Skeletal muscle tissue (tissue), 4 donors: ENCODE results near the gene DDX49. TPM values are rescaled to one million over a fixed set of nuclear protein-coding genes. Genes with fewer than 3 reads are reported as not detected.
A peak's percentile ranks its signal among the peaks of the same experiment; 100 is the strongest.
"Not testable (repeated sequence)": the region's sequence is repeated elsewhere in the genome, so short reads cannot be mapped to it uniquely, and the experiment has no call there.

Experiments
- H3K27ac ChIP-seq: one replicate; pipeline ENCODE4 v1.7.0; 2013; ENCODE audit warnings: mild to moderate bottlenecking, low read depth, low read length, inconsistent platforms
- H3K27me3 ChIP-seq, 3 donors: one replicate each; pipeline ENCODE4 v1.7.0; 2013; ENCODE audit warnings: low read length in 3 of 3; ENCODE audit not compliant: control insufficient read depth in 3 of 3, insufficient read depth in 3 of 3
- H3K36me3 ChIP-seq, 3 donors: one replicate each; pipeline ENCODE4 v1.7.0; 2013; ENCODE audit warnings: low read length in 3 of 3; ENCODE audit not compliant: control insufficient read depth in 3 of 3, insufficient read depth in 3 of 3
- H3K4me1 ChIP-seq, 3 donors: one replicate each; pipeline ENCODE4 v1.7.0; 2013; ENCODE audit warnings: low read length in 3 of 3, mild to moderate bottlenecking in 3 of 3; ENCODE audit not compliant: control insufficient read depth in 3 of 3, insufficient read depth in 3 of 3
- H3K4me3 ChIP-seq, 3 donors: one replicate each; pipeline ENCODE4 v1.7.0; 2013; ENCODE audit warnings: low read length in 3 of 3
- H3K9ac ChIP-seq, 3 donors: one replicate each; pipeline ENCODE4 v1.7.0; 2013; ENCODE audit warnings: low read length in 3 of 3, mild to moderate bottlenecking in 3 of 3, moderate library complexity in 2 of 3, low read depth in 1 of 3
- H3K9me3 ChIP-seq, 3 donors: one replicate each; pipeline ENCODE4 v1.7.0; 2013; ENCODE audit warnings: low read length in 3 of 3; ENCODE audit not compliant: control insufficient read depth in 3 of 3
- total RNA-seq: library from RNA; depleted of rRNA; stranded (reverse); fragments of >200 nt; gene quantifications from one replicate; pipeline ENCODE4 v1.2.3, GENCODE V29; 2014
- donor health status: Osteomylitis.

DDX49 gene
- total RNA-seq, 1 donor from 2014 or later, result 35.0 TPM

GRCh38 chr19:18910801-18911436, 8.6 kb upstream of the DDX49 start:
- Histone ChIP-seq H3K27ac (no peak overlapping the region), H3K36me3 (peaks cover 21 to 31% (median 28%) of the 10 kb centered on the region in 3 donors), H3K27me3 (no peaks in the 10 kb centered on the region), H3K9ac (no peak overlapping the region), H3K9me3 (no peaks in the 10 kb centered on the region), H3K4me3 (no peak overlapping the region), H3K4me1 (peaks cover 0 to 5% (median 0%) of the 10 kb centered on the region in 3 donors)

GRCh38 chr19:18912933-18913332, 6.6 kb upstream of the DDX49 start:
- no peaks in the 10 kb centered on the region for H3K27me3 ChIP-seq
- no peaks in the 10 kb centered on the region for H3K9me3 ChIP-seq
- H3K4me3 ChIP-seq, result no peak overlapping the region
- H3K36me3 ChIP-seq, result peaks cover 4 to 16% (median 14%) of the 10 kb centered on the region in 3 donors
- peaks cover 0 to 9% (median 3%) of the 10 kb centered on the region in 3 donors for H3K4me1 ChIP-seq
- H3K9ac ChIP-seq, result no peak overlapping the region
- H3K27ac ChIP-seq, result no peak overlapping the region

DNA sequence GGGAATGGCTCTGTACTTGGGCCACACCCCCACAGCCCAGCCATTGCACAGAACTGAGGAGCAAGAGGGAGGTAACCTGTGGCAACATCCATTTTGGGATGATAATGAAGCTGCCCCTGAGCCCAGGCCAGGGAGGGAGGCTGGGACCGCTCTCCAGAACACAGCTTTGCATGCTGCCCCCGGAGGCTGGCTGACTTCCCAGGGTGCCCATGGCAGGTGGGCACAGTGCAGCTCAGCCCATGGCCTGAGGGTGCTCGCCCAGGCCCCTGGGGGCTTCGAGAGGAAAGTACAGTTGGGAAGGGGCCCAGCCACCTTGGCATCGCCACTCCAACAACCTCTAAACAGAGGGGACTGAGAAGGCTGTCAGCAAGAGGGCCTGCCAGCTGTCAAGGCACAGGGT, 6.0 kb upstream of the DDX49 start:
- no peaks in the 10 kb centered on the region for H3K9me3 ChIP-seq
- H3K36me3 ChIP-seq, result peaks cover 4 to 15% (median 13%) of the 10 kb centered on the region in 3 donors
- H3K27ac ChIP-seq, result no peak overlapping the region
- no peak overlapping the region for H3K9ac ChIP-seq
- peaks cover 4 to 15% (median 7%) of the 10 kb centered on the region in 3 donors for H3K4me1 ChIP-seq
- no peak overlapping the region for H3K4me3 ChIP-seq
- H3K27me3 ChIP-seq, result no peaks in the 10 kb centered on the region

DNA sequence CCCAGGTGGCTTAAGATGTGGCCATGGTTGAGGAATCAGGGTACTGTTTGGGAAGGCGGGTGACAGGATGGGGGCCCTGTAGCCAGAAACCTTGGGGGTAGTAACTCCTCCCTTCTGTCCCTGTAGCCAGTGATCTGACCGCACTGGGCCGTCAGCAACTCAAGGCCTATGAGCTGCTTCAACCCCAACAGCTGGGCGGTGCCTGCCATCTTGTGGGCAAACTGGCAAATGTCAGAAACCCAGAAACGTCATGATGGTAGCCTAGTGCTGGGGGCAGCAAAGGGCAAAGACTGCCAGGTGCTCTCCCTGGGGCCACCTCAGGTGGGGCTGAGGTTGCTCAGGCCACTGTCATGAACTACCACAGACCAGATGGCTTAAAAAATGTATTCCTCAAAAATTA, 3.9 kb upstream of the DDX49 start:
- H3K9ac ChIP-seq, result peak overlapping the region in 1 of 3 donors; percentile 40
- no peaks in the 10 kb centered on the region for H3K27me3 ChIP-seq
- peaks cover 4 to 12% (median 11%) of the 10 kb centered on the region in 3 donors for H3K36me3 ChIP-seq
- no peak overlapping the region for H3K4me3 ChIP-seq
- H3K27ac ChIP-seq, result no peak overlapping the region
- no peaks in the 10 kb centered on the region for H3K9me3 ChIP-seq
- peaks cover 13 to 31% (median 18%) of the 10 kb centered on the region in 3 donors for H3K4me1 ChIP-seq

- H3K27ac ChIP-seq, H3K4me3 ChIP-seq, H3K27me3 ChIP-seq, H3K9me3 ChIP-seq, H3K9ac ChIP-seq: not testable (repeated sequence)
- peaks cover 14 to 37% (median 21%) of the 10 kb centered on the region in 3 donors for H3K4me1 ChIP-seq
- peaks cover 18 to 26% (median 20%) of the 10 kb centered on the region in 3 donors for H3K36me3 ChIP-seq
These were observed 1.9 kb upstream of the DDX49 start for GRCh38 chr19:18917593-18917992.

- H3K27ac ChIP-seq, result peak overlapping the region; percentile 60
- H3K9me3 ChIP-seq, result no peaks in the 10 kb centered on the region
- peaks cover 14 to 37% (median 21%) of the 10 kb centered on the region in 3 donors for H3K4me1 ChIP-seq
- peaks cover 33 to 41% (median 36%) of the 10 kb centered on the region in 3 donors for H3K36me3 ChIP-seq
- no peaks in the 10 kb centered on the region for H3K27me3 ChIP-seq
- H3K9ac ChIP-seq, result peak overlapping the region; percentile 89 to 97 (median 91)
- H3K4me3 ChIP-seq, result peak overlapping the region; percentile 87 to 100 (median 93)
These were observed 342 bp downstream of the DDX49 start for GRCh38 chr19:18919900-18920214.

DNA sequence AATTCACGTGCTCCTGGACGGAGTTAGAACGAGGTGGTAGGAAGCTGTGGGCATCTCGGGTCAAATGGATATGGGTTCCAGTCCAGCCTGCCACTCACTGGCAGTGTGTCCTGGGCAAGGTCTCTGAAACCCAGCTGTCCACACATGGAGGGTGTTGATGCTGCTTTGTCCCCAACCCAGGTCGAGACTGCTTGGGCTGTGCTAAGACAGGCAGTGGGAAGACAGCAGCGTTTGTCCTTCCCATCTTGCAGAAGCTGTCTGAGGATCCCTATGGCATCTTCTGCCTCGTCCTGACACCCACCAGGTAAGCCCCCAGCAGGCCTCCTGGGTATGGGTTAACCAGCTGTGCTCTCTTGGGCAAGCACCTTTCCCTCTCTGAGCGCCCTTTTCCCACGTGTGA, 885 bp downstream of the DDX49 start:
- Histone ChIP-seq H3K36me3 (peaks cover 33 to 38% (median 36%) of the 10 kb centered on the region in 3 donors), H3K9me3 (no peaks in the 10 kb centered on the region), H3K4me3 (peak overlapping the region; percentile 87 to 100 (median 93)), H3K9ac (peak overlapping the region; percentile 89 to 97 (median 91)), H3K27ac (no peak overlapping the region), H3K27me3 (no peaks in the 10 kb centered on the region), H3K4me1 (peaks cover 14 to 36% (median 21%) of the 10 kb centered on the region in 3 donors)

DNA sequence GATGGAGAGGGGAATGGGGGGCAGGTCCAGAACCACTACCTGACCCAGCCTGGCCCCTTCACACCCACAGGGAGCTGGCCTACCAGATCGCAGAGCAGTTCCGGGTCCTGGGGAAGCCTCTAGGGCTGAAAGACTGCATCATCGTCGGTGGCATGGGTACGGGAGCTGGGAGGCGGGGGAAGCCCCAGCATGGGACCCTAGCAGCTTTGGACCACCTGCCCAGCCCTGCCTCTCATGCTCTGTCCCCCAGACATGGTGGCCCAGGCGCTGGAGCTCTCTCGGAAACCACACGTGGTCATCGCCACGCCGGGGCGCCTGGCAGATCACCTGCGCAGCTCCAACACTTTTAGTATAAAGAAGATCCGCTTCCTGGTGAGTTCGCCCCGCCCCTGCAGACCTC, 2.1 kb downstream of the DDX49 start:
- no peak overlapping the region for H3K4me3 ChIP-seq
- H3K4me1 ChIP-seq, result peaks cover 14 to 32% (median 21%) of the 10 kb centered on the region in 3 donors
- no peaks in the 10 kb centered on the region for H3K27me3 ChIP-seq
- H3K9ac ChIP-seq, result no peak overlapping the region
- H3K27ac ChIP-seq, result no peak overlapping the region
- no peaks in the 10 kb centered on the region for H3K9me3 ChIP-seq
- peaks cover 39 to 48% (median 43%) of the 10 kb centered on the region in 3 donors for H3K36me3 ChIP-seq

- Histone ChIP-seq H3K27ac (no peak overlapping the region), H3K4me1 (peaks cover 14 to 32% (median 21%) of the 10 kb centered on the region in 3 donors), H3K9ac (no peak overlapping the region), H3K9me3 (no peaks in the 10 kb centered on the region), H3K36me3 (peaks cover 42 to 52% (median 43%) of the 10 kb centered on the region in 3 donors), H3K27me3 (no peaks in the 10 kb centered on the region), H3K4me3 (no peak overlapping the region)
These were observed 2.9 kb downstream of the DDX49 start for GRCh38 chr19:18922228-18922985.

GRCh38 chr19:18924684-18925213, 5.2 kb downstream of the DDX49 start:
- Histone ChIP-seq H3K27ac (no peak overlapping the region), H3K36me3 (peaks cover 56 to 65% (median 57%) of the 10 kb centered on the region in 3 donors), H3K9ac (no peak overlapping the region)

More at GRCh38 chr19:18924684-18925213, 5.2 kb downstream of the DDX49 start:
- H3K4me3 ChIP-seq, result no peak overlapping the region
- H3K27me3 ChIP-seq, result no peaks in the 10 kb centered on the region
- H3K9me3 ChIP-seq, result no peaks in the 10 kb centered on the region
- peaks cover 8 to 15% (median 12%) of the 10 kb centered on the region in 3 donors for H3K4me1 ChIP-seq
